Esophagus muscularis mucosa (tissue), 3 donors: ENCODE data around the gene PTPA.

ENCODE experiments used
- POLR2A ChIP-seq: fragments of 450-650 bp; IDR thresholded peaks from one replicate; pipeline ENCODE4 v1.6.1; 2017; ENCODE audit warnings: antibody characterized with exemption, moderate library complexity, mild to moderate bottlenecking, low read depth
- POLR2AphosphoS5 ChIP-seq, 2 donors: sonication (generic); formaldehyde crosslinking; IDR thresholded peaks; one replicate each; pipeline ENCODE4 v1.6.1; 2017; ENCODE audit warnings: antibody characterized with exemption in 2 of 2
- TF ChIP-seq, protein P1 (sequence below), 3 experiments: fragments of 200-600 bp in 2 of 3; fragments of 450-650 bp in 1 of 3; sonication (generic) in 2 of 3; IDR thresholded peaks; one replicate each; pipeline ENCODE4 v1.5.1; 2017 to 2019; ENCODE audit warnings: antibody characterized with exemption in 3 of 3, mild to moderate bottlenecking in 2 of 3, moderate library complexity in 1 of 3

DNA sequence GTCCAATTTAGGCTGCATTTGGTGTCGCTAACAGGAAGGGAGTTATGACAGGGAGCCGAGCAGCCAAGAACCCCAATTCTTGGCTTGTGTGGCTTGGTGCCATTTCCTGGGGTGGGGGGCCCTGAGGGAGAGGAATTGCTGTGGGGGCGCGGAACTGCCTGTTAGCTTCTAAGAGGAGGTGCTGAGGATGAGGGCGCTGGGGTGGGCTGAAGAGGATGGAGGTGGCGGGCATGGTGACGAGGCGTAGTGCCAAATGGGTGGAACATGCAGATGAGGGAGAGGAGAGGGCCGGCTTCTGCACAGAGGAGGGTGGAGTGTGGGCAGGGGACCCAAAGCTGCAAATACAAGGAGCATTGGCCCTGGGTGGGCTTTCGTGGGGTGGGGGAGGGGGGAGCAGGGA is 38.9 kb downstream of the PTPA start:
- TF ChIP-seq, protein P1, sequence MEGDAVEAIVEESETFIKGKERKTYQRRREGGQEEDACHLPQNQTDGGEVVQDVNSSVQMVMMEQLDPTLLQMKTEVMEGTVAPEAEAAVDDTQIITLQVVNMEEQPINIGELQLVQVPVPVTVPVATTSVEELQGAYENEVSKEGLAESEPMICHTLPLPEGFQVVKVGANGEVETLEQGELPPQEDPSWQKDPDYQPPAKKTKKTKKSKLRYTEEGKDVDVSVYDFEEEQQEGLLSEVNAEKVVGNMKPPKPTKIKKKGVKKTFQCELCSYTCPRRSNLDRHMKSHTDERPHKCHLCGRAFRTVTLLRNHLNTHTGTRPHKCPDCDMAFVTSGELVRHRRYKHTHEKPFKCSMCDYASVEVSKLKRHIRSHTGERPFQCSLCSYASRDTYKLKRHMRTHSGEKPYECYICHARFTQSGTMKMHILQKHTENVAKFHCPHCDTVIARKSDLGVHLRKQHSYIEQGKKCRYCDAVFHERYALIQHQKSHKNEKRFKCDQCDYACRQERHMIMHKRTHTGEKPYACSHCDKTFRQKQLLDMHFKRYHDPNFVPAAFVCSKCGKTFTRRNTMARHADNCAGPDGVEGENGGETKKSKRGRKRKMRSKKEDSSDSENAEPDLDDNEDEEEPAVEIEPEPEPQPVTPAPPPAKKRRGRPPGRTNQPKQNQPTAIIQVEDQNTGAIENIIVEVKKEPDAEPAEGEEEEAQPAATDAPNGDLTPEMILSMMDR (IDR thresholded peaks at IDR 0.05) = no peak
- TF ChIP-seq POLR2AphosphoS5 (IDR thresholded peaks at IDR 0.05) = no peak
- TF ChIP-seq POLR2A = no peak
